ENCODE data around the gene ABLIM2.
A peak's percentile ranks its signal among the peaks of the same experiment; 100 is the strongest.

ABLIM2 gene

DNA sequence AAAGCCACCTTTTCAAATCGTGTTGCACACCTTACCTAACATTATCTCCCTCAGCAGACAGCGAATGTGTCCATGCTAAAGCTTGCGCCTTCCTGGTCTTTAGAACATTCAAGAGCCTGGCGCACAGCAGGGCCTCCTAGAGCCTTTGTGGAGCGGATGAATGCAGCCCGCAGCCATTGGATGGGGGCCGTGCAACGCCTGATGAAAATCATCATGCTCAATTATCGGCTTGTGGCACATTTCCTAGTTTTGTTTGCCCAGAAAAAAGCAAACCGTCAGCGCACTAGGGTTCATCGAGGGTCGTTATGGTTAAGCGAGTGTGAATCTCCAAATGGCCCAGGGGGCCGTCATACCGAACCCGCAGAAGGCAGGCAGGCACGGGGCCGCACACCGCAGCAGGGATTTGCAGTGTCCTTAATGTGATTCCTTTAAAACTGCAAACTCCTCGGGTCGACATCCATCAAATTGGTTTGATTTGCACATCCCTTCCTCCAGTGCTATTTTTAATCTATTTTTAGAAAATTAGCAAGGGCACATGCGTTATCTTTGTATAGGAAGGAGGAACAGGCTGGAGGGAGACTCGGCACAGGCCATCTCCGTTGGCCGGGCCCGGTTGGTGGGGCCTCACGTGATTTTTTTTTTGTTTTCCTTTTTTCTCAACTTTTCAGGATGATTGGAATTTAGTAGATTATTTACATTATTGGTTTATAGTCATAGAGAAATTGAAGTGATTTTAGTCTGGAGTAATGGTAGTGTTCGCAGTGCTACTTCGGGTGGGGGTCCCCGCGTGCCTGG lies 53.1 kb downstream of the ABLIM2 start:
- H3K9me3 ChIP-seq = no peaks in the 10 kb centered on the region
- no peaks in the 10 kb centered on the region for H3K36me3 ChIP-seq (replicated peaks)
- no peaks in the 10 kb centered on the region for H3K27me3 ChIP-seq (ENCODE audit: low read depth)
- H3K4me3 ChIP-seq = no peak overlapping the region
- in situ Hi-C loops (cut with MboI; ENCODE audit: low sequenced_read_pairs) = no loop called here
- peaks cover 9% of the 10 kb centered on the region for H3K4me1 ChIP-seq
- no peak for DNase-seq (ENCODE audit: low spot score in 2 of 2)

DNA sequence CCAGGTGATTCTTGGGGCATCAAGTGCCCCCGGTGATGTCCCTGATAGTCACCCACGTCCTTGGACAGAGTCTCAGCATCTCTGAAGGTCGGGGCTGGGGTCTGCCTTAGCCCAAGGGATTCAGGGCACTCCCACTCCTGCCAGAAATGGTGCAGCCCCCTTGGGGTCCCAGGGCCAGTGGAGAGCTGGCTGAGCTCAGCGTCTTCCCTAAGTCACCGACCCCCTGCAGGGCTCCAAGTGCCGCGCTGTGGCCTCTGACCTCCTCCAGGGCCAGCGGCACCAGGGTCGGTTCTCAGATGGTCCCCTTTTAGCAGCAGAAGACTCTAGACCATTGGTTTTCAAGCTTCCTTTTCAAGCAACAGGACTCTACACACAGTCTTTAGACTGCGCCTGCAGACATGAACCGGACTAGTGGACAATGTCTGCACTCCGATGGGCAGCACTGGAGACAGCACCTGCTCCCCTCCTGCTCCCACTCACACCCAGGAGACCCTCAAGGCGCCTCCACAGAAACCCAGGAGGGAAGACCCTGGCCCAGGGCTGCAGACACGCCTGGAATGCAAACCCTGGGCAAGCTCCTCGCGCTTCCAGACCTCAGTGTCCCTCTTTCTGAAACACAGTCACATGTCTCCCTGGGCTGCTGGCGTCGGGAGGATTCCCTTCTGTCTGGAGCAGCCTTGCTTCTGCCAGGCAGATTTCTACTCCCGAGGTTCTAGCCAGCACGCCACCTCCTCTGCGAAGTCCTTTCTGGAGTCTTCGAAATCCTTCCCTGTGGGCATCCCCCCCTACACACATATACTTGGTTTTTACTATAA lies 53.9 kb downstream of the ABLIM2 start:
- Histone ChIP-seq H3K9me3 (no peaks in the 10 kb centered on the region), H3K27me3 (ENCODE audit: low read depth) (no peaks in the 10 kb centered on the region), H3K36me3 (replicated peaks) (no peaks in the 10 kb centered on the region), H3K4me1 (peaks cover 9% of the 10 kb centered on the region), H3K4me3 (no peak overlapping the region)
- in situ Hi-C loops (cut with MboI; ENCODE audit: low sequenced_read_pairs) = no loop called here
- no peak for DNase-seq (ENCODE audit: low spot score in 2 of 2)

DNA sequence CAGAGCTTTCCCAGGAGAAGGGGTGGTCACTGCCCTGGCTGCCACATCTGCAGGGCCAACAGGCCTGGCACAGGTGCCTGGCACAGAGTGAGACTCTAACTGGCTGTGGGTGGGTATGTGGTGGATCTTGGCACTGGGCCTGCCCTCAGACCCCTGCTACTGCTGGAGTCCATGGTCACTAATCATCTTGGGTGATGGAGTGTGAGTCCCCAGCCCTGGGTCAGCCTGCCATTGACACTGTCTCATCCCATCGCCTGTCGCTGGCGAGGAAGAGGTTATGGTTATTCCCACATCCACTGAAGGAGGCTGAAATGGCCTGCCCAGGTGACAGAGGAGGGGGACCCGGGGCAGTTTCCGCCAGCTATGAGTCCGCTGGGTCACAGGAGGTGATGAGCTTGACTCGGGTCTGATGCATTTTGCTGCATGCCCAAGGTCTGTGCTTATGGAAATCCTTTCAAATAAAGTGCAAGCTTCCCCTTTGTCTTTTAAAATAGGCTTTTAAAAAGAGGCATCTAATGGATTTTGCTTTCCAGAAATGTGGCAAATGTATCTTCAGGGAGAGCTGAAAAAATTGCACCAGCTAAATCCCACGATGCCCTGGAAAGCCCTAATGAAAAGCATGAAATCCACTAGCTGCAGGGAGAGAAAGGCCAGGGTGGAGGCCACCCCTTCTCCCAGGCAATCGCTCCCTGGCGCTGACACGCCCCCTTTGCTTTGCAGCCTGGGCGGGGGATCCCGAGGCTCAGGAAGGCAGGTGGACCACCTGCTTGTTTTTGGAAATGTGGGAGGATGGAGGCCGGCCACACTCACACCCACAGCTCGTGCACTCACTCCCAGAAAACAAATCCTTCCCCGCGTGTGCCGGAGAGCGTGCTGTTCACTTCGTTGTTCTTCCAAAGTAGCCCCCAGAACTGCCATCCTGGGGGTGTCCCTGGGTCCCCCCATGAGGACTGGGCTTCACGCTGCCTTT lies 54.9 kb downstream of the ABLIM2 start:
- in situ Hi-C loops (cut with MboI; ENCODE audit: low sequenced_read_pairs) = no loop called here
- Histone ChIP-seq H3K36me3 (replicated peaks) (no peaks in the 10 kb centered on the region), H3K9me3 (no peaks in the 10 kb centered on the region), H3K4me1 (peaks cover 9% of the 10 kb centered on the region), H3K4me3 (no peak overlapping the region), H3K27me3 (ENCODE audit: low read depth) (no peaks in the 10 kb centered on the region)
- peak; percentile 31 to 44 for DNase-seq (ENCODE audit: low spot score in 2 of 2)

DNA sequence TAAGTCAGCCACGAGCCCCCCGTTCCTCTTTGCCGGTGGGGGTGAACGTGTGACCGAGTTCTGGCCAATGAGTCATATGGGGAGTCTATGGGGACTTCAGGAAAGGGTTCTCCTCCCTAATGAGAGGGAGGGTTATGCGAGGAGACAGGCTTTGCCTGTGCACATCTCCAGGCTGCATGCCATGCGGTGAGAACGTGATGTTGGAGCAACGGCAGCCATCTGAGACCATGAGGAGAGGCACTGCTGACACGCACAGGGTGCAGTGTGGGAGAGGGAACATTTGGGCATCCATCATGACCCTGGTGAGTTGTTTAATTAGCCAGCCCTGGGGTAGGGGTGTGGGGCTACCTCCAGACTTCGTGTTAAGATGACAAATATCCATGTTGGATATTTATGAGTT lies 55.8 kb downstream of the ABLIM2 start:
- Histone ChIP-seq H3K9me3 (no peaks in the 10 kb centered on the region), H3K4me1 (peaks cover 9% of the 10 kb centered on the region), H3K27me3 (ENCODE audit: low read depth) (no peaks in the 10 kb centered on the region), H3K36me3 (replicated peaks) (no peaks in the 10 kb centered on the region), H3K4me3 (no peak overlapping the region)
- DNase-seq (ENCODE audit: low spot score in 2 of 2) = no peak
- in situ Hi-C loops (cut with MboI; ENCODE audit: low sequenced_read_pairs) = no loop called here

DNA sequence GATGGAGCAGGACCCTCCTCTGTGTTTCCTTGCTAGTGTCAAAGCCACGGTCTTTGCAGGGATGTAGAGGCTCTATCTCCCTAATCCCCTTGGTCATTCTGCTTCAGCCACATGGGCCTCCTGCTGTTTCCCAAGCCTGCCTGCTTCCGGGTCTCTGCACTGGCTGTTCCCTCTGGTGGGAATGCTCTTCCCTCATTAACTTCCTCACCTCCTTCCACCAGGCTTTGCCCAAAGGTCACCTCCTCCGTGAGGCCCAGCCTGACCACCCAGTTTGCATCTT lies 56.6 kb downstream of the ABLIM2 start:
- peaks cover 9% of the 10 kb centered on the region for H3K4me1 ChIP-seq
- no peak for DNase-seq (ENCODE audit: low spot score in 2 of 2)
- no peaks in the 10 kb centered on the region for H3K27me3 ChIP-seq (ENCODE audit: low read depth)
- no peaks in the 10 kb centered on the region for H3K36me3 ChIP-seq (replicated peaks)
- no peak overlapping the region for H3K4me3 ChIP-seq
- H3K9me3 ChIP-seq = no peaks in the 10 kb centered on the region
- in situ Hi-C loops (cut with MboI; ENCODE audit: low sequenced_read_pairs) = no loop called here

DNA sequence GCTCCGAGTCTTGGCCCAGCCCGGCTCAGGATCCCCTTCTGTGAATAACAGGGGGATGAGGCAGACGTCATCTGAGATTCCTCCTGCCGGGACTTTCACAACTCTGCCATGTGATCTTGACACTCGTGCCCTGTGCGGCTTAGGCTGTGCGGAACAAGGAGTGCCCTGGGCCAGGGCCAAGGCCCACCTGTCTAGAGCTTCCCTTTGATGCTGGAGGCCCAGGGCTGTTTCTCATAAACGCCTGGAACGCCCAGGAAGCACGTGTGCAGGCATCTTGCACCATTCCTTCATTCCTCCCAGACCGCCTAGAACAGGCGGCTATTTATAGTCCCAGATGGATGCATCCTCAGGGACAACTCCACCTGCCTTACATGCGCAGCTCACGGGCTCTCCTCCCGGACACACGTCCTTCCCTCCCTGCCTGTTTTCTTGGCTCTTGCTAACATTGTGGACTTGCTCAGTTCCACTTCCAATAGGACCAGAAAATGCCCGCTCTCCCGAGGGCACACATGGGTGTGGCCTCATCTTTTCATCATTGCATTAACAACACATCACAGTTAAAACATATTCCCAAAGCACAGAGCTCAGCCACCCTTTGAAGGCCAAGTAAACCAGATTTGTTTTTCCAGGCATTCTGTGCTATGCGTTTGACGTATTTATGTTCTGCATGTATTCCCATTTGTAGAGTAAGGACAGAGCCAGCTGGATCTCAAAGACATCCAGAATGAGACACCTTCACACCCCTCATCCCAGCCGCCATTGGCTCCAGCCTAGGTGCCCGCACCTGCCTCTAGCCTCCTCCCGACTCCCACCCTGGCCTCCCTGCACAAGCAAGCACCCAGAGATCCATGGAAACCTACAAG lies 57.2 kb downstream of the ABLIM2 start:
- no peak for DNase-seq (ENCODE audit: low spot score in 2 of 2)
- H3K4me1 ChIP-seq = peaks cover 9% of the 10 kb centered on the region
- no peaks in the 10 kb centered on the region for H3K27me3 ChIP-seq (ENCODE audit: low read depth)
- no peaks in the 10 kb centered on the region for H3K36me3 ChIP-seq (replicated peaks)
- no peak overlapping the region for H3K4me3 ChIP-seq
- no peaks in the 10 kb centered on the region for H3K9me3 ChIP-seq
- in situ Hi-C loops (cut with MboI; ENCODE audit: low sequenced_read_pairs) = no loop called here

DNA sequence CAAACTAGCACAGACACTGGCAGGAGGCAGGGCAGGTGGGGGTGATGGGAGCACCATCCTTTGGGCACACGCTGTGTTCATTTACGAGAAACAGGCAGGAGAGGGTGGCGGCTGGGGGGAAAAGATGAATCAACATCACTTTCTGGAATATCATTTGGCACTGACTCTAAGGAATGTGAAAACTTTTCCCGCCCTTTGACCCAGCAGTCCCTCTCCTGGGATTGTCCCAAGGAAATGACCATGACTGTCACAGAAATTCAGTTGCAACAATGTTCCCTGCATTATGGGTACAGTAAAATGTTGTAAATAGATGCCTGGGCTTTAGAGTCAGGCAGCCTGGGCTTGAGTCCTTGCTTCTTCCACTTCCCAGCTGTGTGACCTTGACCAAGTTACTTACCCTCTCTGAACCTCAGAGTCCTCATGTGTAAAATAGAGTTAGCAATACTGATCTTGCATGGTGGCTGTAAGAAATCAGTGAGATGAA lies 58.6 kb downstream of the ABLIM2 start:
- in situ Hi-C loops (cut with MboI; ENCODE audit: low sequenced_read_pairs) = no loop called here
- DNase-seq (ENCODE audit: low spot score in 2 of 2) = no peak
- Histone ChIP-seq H3K4me1 (peaks cover 9% of the 10 kb centered on the region), H3K4me3 (no peak overlapping the region), H3K27me3 (ENCODE audit: low read depth) (no peaks in the 10 kb centered on the region), H3K9me3 (no peaks in the 10 kb centered on the region), H3K36me3 (replicated peaks) (no peaks in the 10 kb centered on the region)

DNA sequence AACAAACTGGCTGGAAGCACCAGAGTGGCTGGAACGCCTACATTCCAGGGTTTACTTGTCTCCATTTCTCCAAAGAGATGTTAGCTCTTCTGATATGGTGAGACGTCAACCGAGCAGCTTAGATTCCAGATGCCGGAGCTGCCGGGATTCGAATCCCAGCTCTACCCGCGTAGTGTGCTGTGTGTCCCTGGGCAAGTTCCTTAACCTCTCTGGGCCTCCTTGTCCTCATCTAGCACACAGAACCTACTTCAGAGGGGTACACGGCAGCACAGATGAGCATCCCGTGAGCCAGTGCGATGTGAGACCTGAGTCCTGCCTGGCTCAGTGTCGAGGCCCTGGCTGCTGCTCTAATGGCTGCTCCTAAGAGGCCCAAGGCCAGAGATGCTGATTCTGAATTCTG lies 60.1 kb downstream of the ABLIM2 start:
- DNase-seq (ENCODE audit: low spot score in 2 of 2) = no peak
- Histone ChIP-seq H3K36me3 (replicated peaks) (no peaks in the 10 kb centered on the region), H3K4me1 (peaks cover 3% of the 10 kb centered on the region), H3K4me3 (no peak overlapping the region), H3K27me3 (ENCODE audit: low read depth) (no peaks in the 10 kb centered on the region), H3K9me3 (peaks cover 6% of the 10 kb centered on the region; the same call in 1 of the 2 replicates)
- in situ Hi-C loops (cut with MboI; ENCODE audit: low sequenced_read_pairs) = no loop called here

DNA sequence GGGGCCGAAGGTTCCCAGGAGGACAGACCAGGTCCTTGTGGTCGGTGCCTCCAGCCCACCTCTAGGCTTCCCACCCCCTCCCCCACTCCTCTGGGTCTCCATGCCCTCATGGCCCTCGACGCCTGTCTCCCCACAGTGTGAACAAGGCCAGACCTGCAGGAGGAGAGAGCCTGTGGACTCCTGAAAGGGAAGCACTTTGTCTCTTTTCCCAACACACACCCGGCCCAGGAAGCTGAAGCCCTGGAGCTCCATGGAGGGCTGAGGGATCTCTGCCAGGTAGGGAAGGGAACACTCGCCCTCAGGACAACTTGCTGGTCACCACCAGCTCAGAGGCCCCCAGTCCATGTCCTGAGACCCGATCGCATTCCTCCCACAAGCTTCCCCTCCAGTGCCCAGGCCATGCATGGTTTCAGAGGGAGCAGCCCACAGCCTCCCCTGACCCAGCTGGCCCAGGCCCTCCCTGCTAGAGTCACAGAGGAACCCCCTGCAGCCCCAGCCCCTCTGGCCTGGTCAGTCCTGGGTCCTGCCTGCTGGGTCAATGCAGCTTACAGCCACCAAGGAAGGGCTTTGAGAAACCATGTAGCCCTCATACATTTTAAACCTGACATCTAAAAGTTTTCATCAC lies 60.8 kb downstream of the ABLIM2 start:
- no peak for DNase-seq (ENCODE audit: low spot score in 2 of 2)
- Histone ChIP-seq H3K9me3 (peaks cover 6% of the 10 kb centered on the region; the same call in 1 of the 2 replicates), H3K36me3 (replicated peaks) (no peaks in the 10 kb centered on the region), H3K4me1 (no peaks in the 10 kb centered on the region), H3K4me3 (no peak overlapping the region), H3K27me3 (ENCODE audit: low read depth) (no peaks in the 10 kb centered on the region)
- in situ Hi-C loops (cut with MboI; ENCODE audit: low sequenced_read_pairs) = no loop called here

DNA sequence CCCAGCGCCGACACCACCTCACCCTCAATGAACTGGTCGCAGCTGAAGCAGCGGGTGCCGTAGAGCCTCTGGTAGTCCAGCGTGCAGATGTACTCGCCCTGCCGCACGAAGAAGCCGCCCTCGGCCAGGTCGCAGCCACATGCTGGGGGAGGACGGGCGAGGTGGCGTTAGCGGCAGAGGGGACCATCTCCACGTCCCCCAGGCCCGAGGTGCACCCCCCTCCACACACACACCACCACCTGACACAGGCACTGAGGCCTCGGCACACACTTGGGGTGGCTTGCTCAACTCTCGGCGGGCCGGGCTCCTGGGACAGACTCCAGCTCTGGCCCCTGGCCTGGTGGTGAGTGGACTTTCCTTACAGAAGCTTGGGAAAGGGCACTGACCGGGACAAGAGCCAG lies 61.5 kb downstream of the ABLIM2 start:
- no peaks in the 10 kb centered on the region for H3K4me1 ChIP-seq
- no peak for DNase-seq (ENCODE audit: low spot score in 2 of 2)
- in situ Hi-C loops (cut with MboI; ENCODE audit: low sequenced_read_pairs) = no loop called here

DNA sequence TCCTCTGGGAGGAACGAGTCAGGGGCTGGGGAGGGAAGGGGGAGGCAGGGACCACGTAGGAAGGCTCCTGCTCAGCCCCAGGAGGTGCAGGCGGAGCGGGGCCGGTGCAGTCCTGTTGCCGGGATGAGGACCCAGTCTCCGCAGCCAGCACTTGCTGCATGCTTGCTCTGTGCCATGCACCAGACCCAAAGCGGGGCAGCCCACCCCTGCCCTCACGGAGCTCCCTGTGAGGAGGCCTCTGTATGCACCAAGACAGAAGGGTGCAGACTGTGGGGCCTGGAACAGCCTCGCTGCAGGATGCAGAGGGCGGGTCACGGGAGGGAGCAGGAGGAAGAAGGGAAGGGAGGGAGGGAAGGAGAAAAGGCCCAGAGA lies 61.9 kb downstream of the ABLIM2 start:
- H3K9me3 ChIP-seq = peaks cover 6% of the 10 kb centered on the region; the same call in 1 of the 2 replicates
- H3K4me3 ChIP-seq = no peak overlapping the region
- H3K4me1 ChIP-seq = no peaks in the 10 kb centered on the region
- in situ Hi-C loops (cut with MboI; ENCODE audit: low sequenced_read_pairs) = no loop called here
- H3K27me3 ChIP-seq (ENCODE audit: low read depth) = no peaks in the 10 kb centered on the region
- DNase-seq (ENCODE audit: low spot score in 2 of 2) = no peak
- no peaks in the 10 kb centered on the region for H3K36me3 ChIP-seq (replicated peaks)

More for the DNA sequence above, 61.5 kb downstream of the ABLIM2 start:
- no peak overlapping the region for H3K4me3 ChIP-seq
- H3K9me3 ChIP-seq = peaks cover 6% of the 10 kb centered on the region; the same call in 1 of the 2 replicates
- no peaks in the 10 kb centered on the region for H3K36me3 ChIP-seq (replicated peaks)
- no peaks in the 10 kb centered on the region for H3K27me3 ChIP-seq (ENCODE audit: low read depth)

DNA sequence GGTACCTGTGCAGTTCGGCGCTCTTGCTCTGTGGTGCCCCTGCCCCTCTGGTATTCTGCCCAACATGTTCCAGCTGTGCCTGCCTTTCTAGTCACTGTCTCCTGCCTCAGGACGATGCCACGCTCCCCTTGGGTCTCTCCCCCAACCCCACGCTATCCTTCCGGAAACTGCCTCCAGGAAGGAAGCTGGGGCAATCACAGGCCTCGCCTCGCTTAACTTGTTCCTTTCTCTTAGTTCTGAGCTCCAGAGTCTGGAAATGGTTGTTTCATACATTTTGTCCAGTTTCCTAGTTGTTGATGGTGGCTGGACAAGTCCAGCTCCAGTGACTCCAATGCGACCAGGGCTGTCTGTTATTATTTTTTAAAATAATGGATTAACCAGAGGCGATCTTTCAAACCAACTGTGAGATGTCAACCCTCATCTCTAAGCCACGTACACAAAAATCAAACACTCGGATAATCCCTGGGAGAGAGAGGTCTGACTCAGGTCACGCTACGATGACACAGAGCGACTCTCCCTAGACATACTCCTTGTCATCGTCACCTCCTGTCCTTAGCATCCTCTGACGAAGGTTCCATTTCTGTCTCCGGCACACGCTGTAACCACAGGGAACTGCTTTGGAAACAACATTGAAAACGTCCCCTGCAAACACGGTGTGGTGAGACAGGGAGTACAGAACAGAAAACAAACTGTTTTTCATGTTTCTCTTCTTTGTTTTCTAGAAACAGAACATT lies 62.5 kb downstream of the ABLIM2 start:
- no peak overlapping the region for H3K4me3 ChIP-seq
- DNase-seq (ENCODE audit: low spot score in 2 of 2) = no peak
- no peaks in the 10 kb centered on the region for H3K4me1 ChIP-seq
- no peaks in the 10 kb centered on the region for H3K27me3 ChIP-seq (ENCODE audit: low read depth)
- no peaks in the 10 kb centered on the region for H3K36me3 ChIP-seq (replicated peaks)
- H3K9me3 ChIP-seq = peaks cover 6% of the 10 kb centered on the region; the same call in 1 of the 2 replicates
- in situ Hi-C loops (cut with MboI; ENCODE audit: low sequenced_read_pairs) = no loop called here
